Parathyroid adenoma (tissue), 2 donors: ENCODE data around the gene SBF2.
A peak's percentile ranks its signal among the peaks of the same experiment; 100 is the strongest.

Experiments
- H2AFZ ChIP-seq: fragments of 300-600 bp; sonication (generic); one replicate; pipeline ENCODE4 v1.7.0; 2017; ENCODE audit warnings: antibody characterized with exemption, mild to moderate bottlenecking
- H3K27ac ChIP-seq: fragments of 300-600 bp; sonication (generic); one replicate; pipeline ENCODE4 v1.7.0; 2017
- H3K27me3 ChIP-seq: fragments of 300-600 bp; sonication (generic); one replicate; pipeline ENCODE4 v1.7.0; 2017; ENCODE audit warnings: low read length; ENCODE audit not compliant: control insufficient read depth, insufficient read depth
- H3K36me3 ChIP-seq: fragments of 300-600 bp; sonication (generic); one replicate; pipeline ENCODE4 v1.7.0; 2017; ENCODE audit warnings: low read length; ENCODE audit not compliant: control insufficient read depth, insufficient read depth
- H3K4me1 ChIP-seq: fragments of 300-600 bp; sonication (generic); one replicate; pipeline ENCODE4 v1.7.0; 2017; ENCODE audit warnings: control low read depth
- H3K4me2 ChIP-seq: fragments of 300-600 bp; sonication (generic); one replicate; pipeline ENCODE4 v1.7.0; 2017; ENCODE audit warnings: low read length
- H3K4me3 ChIP-seq: fragments of 300-600 bp; sonication (generic); one replicate; pipeline ENCODE4 v1.7.0; 2017; ENCODE audit warnings: low read depth, low read length
- H3K79me2 ChIP-seq: fragments of 300-600 bp; sonication (generic); one replicate; pipeline ENCODE4 v1.7.0; 2017; ENCODE audit warnings: control low read depth
- H3K9ac ChIP-seq: fragments of 300-600 bp; sonication (generic); one replicate; pipeline ENCODE4 v1.7.0; 2017; ENCODE audit warnings: mild to moderate bottlenecking
- H3K9me3 ChIP-seq: fragments of 300-600 bp; sonication (generic); one replicate; pipeline ENCODE4 v1.7.0; 2017; ENCODE audit warnings: low read length; ENCODE audit not compliant: control insufficient read depth
- TF ChIP-seq, protein P1 (sequence below): fragments of 300-600 bp; sonication (generic); IDR thresholded peaks from one replicate; pipeline ENCODE4 v1.7.0; 2017; ENCODE audit warnings: antibody characterized with exemption, mild to moderate bottlenecking
- donor health status: primary hyperparathyroidism.

The SBF2 gene

GRCh38 chr11:10293423-10294289 is at the start of gene SBF2:
TSS of gene SBF2 (minus strand) at chr11:10294219. CDS start at chr11:10294069, 150 bp downstream.
- H3K79me2 ChIP-seq, result peaks cover 13% of the 10 kb centered on the region
- peak within 1 kb of the TSS; percentile 70 for H3K4me3 ChIP-seq
- H3K27me3 ChIP-seq, result no peaks in the 10 kb centered on the region
- no peaks in the 10 kb centered on the region for H3K9me3 ChIP-seq
- H2AFZ ChIP-seq, result peak within 1 kb of the TSS; percentile 86
- H3K4me1 ChIP-seq, result peaks cover 2% of the 10 kb centered on the region
- H3K9ac ChIP-seq, result peak within 1 kb of the TSS; percentile 84
- H3K4me2 ChIP-seq, result peak within 1 kb of the TSS; percentile 72
- TF ChIP-seq, protein P1, sequence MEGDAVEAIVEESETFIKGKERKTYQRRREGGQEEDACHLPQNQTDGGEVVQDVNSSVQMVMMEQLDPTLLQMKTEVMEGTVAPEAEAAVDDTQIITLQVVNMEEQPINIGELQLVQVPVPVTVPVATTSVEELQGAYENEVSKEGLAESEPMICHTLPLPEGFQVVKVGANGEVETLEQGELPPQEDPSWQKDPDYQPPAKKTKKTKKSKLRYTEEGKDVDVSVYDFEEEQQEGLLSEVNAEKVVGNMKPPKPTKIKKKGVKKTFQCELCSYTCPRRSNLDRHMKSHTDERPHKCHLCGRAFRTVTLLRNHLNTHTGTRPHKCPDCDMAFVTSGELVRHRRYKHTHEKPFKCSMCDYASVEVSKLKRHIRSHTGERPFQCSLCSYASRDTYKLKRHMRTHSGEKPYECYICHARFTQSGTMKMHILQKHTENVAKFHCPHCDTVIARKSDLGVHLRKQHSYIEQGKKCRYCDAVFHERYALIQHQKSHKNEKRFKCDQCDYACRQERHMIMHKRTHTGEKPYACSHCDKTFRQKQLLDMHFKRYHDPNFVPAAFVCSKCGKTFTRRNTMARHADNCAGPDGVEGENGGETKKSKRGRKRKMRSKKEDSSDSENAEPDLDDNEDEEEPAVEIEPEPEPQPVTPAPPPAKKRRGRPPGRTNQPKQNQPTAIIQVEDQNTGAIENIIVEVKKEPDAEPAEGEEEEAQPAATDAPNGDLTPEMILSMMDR, result no peak
- no peaks in the 10 kb centered on the region for H3K36me3 ChIP-seq
- peak within 1 kb of the TSS; percentile 96 for H3K27ac ChIP-seq

DNA sequence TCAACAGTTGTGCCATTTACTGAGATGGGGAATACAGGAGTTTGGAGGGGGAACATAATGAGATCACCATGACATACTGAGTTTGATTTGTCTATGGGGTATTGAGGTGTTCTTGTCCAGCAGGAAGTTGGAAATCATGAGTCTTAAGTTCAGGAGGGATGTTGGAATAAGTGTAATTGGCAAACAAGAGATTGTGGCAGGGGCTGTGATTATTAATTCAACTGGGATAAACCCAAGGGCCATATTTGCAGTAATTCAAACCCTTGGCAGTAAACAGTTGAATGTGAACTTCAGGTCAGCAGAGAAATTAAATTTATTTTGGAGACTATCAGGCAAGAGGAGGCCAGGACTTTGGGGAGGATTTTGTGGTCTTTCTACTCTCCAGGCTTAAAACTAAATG is 44.3 kb upstream of the SBF2 start:
- Histone ChIP-seq H3K4me1 (no peaks in the 10 kb centered on the region), H3K4me2 (no peak overlapping the region), H3K27me3 (no peaks in the 10 kb centered on the region), H2AFZ (no peak overlapping the region), H3K9ac (no peak overlapping the region), H3K4me3 (no peak overlapping the region), H3K9me3 (no peaks in the 10 kb centered on the region), H3K27ac (no peak overlapping the region), H3K79me2 (no peaks in the 10 kb centered on the region), H3K36me3 (no peaks in the 10 kb centered on the region)
- TF ChIP-seq, protein P1, result no peak

- no peak overlapping the region for H3K4me2 ChIP-seq
- H2AFZ ChIP-seq, result no peak overlapping the region
- H3K36me3 ChIP-seq, result no peaks in the 10 kb centered on the region
- TF ChIP-seq, protein P1, result no peak
- no peaks in the 10 kb centered on the region for H3K27me3 ChIP-seq
- H3K9ac ChIP-seq, result no peak overlapping the region
- no peak overlapping the region for H3K27ac ChIP-seq
- no peak overlapping the region for H3K4me3 ChIP-seq
- no peaks in the 10 kb centered on the region for H3K9me3 ChIP-seq
- no peaks in the 10 kb centered on the region for H3K79me2 ChIP-seq
- peaks cover 7% of the 10 kb centered on the region for H3K4me1 ChIP-seq
Observed at GRCh38 chr11:10333490-10333889, 39.5 kb upstream of the SBF2 start.

DNA sequence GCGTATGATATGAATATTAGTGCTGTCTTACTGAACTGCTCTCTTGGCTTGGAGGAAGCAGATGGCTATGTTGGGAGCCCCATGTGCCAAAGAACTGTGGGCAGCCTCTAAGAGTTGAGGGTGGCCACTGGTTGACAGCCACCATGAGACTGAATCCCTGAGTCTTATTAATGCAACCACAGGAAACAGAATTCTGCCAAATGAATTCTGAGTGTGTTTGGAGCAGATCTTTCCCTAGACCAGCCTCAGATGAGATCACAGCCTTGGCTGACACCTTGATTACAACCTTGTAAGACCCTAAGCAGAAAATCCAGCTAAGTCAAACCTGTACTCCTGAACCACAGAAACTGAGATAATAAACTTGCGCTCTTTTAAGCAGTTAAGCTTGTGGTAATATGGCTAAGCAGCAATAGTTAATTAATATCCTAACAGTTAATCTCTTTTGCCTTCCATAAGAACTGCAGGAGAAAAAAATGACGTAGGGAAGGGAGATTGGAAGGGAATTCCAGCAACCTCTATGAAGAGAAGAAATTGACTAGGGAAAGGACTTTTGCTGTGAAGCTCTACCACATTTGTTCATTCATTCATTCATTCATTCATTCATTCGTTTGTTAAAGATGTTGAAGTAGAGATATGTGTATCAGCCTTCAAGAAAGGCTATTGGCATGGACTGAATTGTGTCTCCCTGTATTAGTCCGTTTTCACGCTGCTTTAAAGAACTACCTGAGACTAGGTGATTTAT is 37.7 kb upstream of the SBF2 start:
- H3K27me3 ChIP-seq, result no peaks in the 10 kb centered on the region
- H3K27ac ChIP-seq, result no peak overlapping the region
- H3K4me3 ChIP-seq, result no peak overlapping the region
- peaks cover 13% of the 10 kb centered on the region for H3K4me1 ChIP-seq
- no peak overlapping the region for H2AFZ ChIP-seq
- no peaks in the 10 kb centered on the region for H3K79me2 ChIP-seq
- H3K4me2 ChIP-seq, result no peak overlapping the region
- TF ChIP-seq, protein P1, result no peak
- no peak overlapping the region for H3K9ac ChIP-seq
- H3K36me3 ChIP-seq, result no peaks in the 10 kb centered on the region
- H3K9me3 ChIP-seq, result no peaks in the 10 kb centered on the region
